ENCODE results near the gene UCK2. TPM values are rescaled to one million over a fixed set of nuclear protein-coding genes. Genes with fewer than 3 reads are reported as not detected.

UCK2 gene
- total and polyA plus RNA-seq, 2 experiments from 2014 or later = 101 to 149 TPM

DNA sequence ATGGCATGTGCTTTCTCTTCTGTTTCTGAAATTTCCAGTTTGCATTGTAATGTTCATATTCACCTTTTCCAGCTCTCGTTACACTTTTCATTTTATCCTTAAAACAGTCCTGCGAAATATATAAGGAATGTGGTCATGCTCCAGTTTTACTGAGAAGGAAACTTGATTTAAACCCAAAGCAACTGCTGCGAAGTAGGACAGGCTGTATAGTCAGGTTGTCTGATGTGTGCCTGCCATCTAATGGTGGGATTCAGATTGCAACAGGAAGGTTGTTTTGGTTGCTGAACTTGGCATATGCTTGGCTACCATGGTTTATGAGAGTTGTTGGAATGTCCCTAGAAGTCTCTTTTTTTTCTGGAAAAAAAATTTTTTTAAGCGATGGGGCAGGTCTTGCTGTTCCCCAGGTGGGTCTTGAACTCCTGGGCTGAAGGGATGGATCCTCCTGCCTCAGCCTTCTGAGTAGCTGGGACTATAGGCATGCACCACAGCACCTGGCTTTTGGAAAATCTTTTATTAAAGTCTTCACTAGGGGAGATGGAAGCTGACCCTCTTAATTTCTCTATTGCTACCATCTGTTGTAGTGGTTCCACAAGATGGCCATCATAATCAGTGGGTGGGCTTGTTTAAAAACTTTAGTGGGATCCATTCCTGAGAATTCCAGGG is 86.9 kb downstream of the UCK2 start:
- Mint-ChIP-seq H3K4me1 (peaks cover 2% of the 10 kb centered on the region; the same call in 1 of the 3 replicates), H3K36me3 (ENCODE audit: low read depth) (peaks cover 11% of the 10 kb centered on the region), H3K27ac (no peak overlapping the region), H3K4me3 (no peak overlapping the region), H3K27me3 (ENCODE audit: insufficient read depth, low read depth, poor library complexity) (peaks cover 15% of the 10 kb centered on the region), H3K9me3 (no peaks in the 10 kb centered on the region; the same call in 2 of the 3 replicates)
- no peak overlapping the region for H3K4me2 ChIP-seq
- no peaks in the 10 kb centered on the region for H3K9me2 ChIP-seq (ENCODE audit: insufficient read depth)
- no peaks in the 10 kb centered on the region for H3K79me2 ChIP-seq (replicated peaks; ENCODE audit: insufficient read depth)
- no peak overlapping the region for H2AFZ ChIP-seq
- H3F3A ChIP-seq (replicated peaks; ENCODE audit: low read depth) = 0 out of 2 replicates have a peak, but pooled peaks cover 3% of the 10 kb centered on the region
- no peak overlapping the region for H3K4me3 ChIP-seq
- TF ChIP-seq CTCF (conservative IDR thresholded peaks at IDR 0.05; ENCODE audit: low read depth in 2 of 2) (peak; percentile 91 to 98), CREB1 (CRISPR knock-in tag; IDR thresholded peaks at IDR 0.05; ENCODE audit: low read depth) (no peak), STAT1 (IDR thresholded peaks at IDR 0.05; ENCODE audit: unreplicated experiment) (no peak)
- ATAC-seq (peak; percentile 77), DNase-seq (ENCODE audit: low spot score) (peak; percentile 81)
- H3K36me3 ChIP-seq (ENCODE audit: insufficient read depth) = no peaks in the 10 kb centered on the region
- H4K20me1 ChIP-seq (replicated peaks; ENCODE audit: insufficient read depth) = peaks cover 2% of the 10 kb centered on the region; the same call in 1 of the 2 replicates
- H3K27me3 ChIP-seq (ENCODE audit: insufficient read depth) = no peaks in the 10 kb centered on the region
- H3K4me1 ChIP-seq (ENCODE audit: insufficient read depth) = no peaks in the 10 kb centered on the region
- H3K27ac ChIP-seq (ENCODE audit: low read depth) = no peak overlapping the region

- H3K27ac ChIP-seq (ENCODE audit: low read depth) = no peak overlapping the region
- no peaks in the 10 kb centered on the region for H3K79me2 ChIP-seq (replicated peaks; ENCODE audit: insufficient read depth)
- H3F3A ChIP-seq (replicated peaks; ENCODE audit: low read depth) = 0 out of 2 replicates have a peak, but pooled peaks cover 3% of the 10 kb centered on the region
- no peak overlapping the region for H3K4me2 ChIP-seq
- Mint-ChIP-seq H3K4me1 (peaks cover 2% of the 10 kb centered on the region; the same call in 1 of the 3 replicates), H3K36me3 (ENCODE audit: low read depth) (peaks cover under 1% of the 10 kb centered on the region), H3K27ac (no peak overlapping the region), H3K9me3 (no peaks in the 10 kb centered on the region; the same call in 2 of the 3 replicates), H3K4me3 (no peak overlapping the region), H3K27me3 (ENCODE audit: insufficient read depth, low read depth, poor library complexity) (peaks cover 9% of the 10 kb centered on the region)
- no peak overlapping the region for H2AFZ ChIP-seq
- H3K9me2 ChIP-seq (ENCODE audit: insufficient read depth) = no peaks in the 10 kb centered on the region
- no peak overlapping the region for H3K4me3 ChIP-seq
- no peaks in the 10 kb centered on the region for H3K4me1 ChIP-seq (ENCODE audit: insufficient read depth)
- no peaks in the 10 kb centered on the region for H3K27me3 ChIP-seq (ENCODE audit: insufficient read depth)
- H4K20me1 ChIP-seq (replicated peaks; ENCODE audit: insufficient read depth) = no peaks in the 10 kb centered on the region; the same call in 1 of the 2 replicates
- ATAC-seq (no peak), DNase-seq (ENCODE audit: low spot score) (no peak)
- no peaks in the 10 kb centered on the region for H3K36me3 ChIP-seq (ENCODE audit: insufficient read depth)
- TF ChIP-seq REST (IDR thresholded peaks at IDR 0.05; ENCODE audit: unreplicated experiment) = no peak
- TF ChIP-seq POLR2AphosphoS5 (IDR thresholded peaks at IDR 0.05; ENCODE audit: low read depth) = no peak
- no peak for TF ChIP-seq NANOG (IDR thresholded peaks at IDR 0.05; ENCODE audit: borderline replicate concordance)
- no peak for TF ChIP-seq CREB1 (CRISPR knock-in tag; IDR thresholded peaks at IDR 0.05; ENCODE audit: low read depth)
- no peak for TF ChIP-seq CTCF (conservative IDR thresholded peaks at IDR 0.05; ENCODE audit: low read depth in 2 of 2)
- no peak for TF ChIP-seq EZH2phosphoT487 (IDR thresholded peaks at IDR 0.05; ENCODE audit: unreplicated experiment)
Measured at GRCh38 chr1:165915480-165915879, 88.1 kb downstream of the UCK2 start.
